HG03442 (cell line): ENCODE data around the gene AGAP6.
"Not testable (repeated sequence)": the region's sequence is repeated elsewhere in the genome, so short reads cannot be mapped to it uniquely, and the experiment has no call there.

Source experiments
- ATAC-seq: cut with Tn5 transposase; IDR thresholded peaks from one replicate; pipeline ENCODE4 v1.9.1; 2021; ENCODE audit warnings: mild to moderate bottlenecking, moderate library complexity; ENCODE audit not compliant: unreplicated experiment

Gene AGAP6

DNA sequence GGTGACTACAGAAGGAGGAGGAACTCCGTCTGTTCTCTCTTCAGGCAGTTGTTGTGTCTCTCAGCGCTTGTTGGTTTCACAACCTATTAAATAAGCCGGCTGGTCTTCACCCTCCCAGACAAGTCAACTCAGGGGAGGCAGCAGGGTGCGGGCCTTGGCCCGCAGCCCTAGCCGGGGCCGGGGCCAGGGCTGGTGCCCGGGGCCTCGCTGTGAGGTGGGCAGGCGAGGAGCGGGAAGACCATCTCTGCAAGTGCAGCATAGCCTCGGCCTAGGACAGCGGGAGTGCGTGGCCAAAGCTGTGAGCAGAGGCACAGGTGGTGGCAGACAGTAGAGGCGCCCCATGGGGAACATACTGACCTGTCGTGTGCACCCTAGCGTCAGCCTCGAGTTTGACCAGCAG, at the start of gene AGAP6:
AGAP6 (plus strand) TSS at position 31 of the 400 bp plus-strand sequence; CDS start at position 341, 310 bp downstream.
- ATAC-seq, result not testable (repeated sequence)

DNA sequence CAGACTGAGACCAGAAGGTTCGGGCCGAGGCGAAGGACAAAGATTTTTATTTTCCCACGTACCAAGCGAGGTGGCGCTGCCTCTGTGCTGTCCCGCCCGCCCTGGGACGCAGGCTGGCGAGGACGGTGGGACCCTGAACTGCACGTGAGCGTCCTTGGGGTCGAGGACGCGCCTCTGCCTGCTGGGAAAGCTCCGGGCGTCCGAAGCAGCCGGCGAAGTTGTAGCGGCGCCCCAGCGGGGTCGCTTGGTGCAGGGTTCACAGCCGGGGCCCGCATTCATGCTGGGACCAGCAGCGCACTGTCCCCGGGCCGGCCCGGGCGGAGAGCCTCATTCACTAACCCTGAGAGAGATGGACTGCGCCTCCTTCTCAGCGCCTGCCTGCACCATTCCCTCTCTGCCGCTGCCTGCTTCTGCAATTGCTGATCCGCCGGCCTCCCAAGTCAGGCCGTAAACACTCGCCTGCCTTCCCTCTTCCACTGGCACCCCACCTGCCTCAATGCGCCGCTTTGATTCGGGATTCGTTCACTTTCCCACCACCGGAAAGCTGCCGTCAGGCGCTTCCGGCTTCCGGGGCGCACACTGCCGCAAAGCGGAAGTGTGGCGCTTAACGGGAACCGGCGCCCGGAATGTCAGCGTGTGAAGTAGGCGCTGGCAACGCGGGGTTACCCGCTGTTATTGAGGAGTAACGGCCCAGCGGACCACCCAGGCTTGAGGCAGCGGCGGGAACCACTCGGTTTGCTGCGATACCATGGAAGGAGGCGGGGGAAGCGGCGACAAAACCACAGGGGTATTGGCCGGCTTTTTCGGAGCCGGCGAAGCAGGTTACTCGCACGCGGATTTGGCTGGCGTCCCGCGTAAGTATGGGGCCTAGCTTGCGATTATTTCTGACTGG, 46.5 kb upstream of the AGAP6 start, which contains the start of the genes PARG and TIMM23B:
PARG (minus strand) TSS at position 581 of the 892 bp plus-strand sequence; CDS start at position 279, 302 bp downstream.
TIMM23B (plus strand) TSS at position 607 of the 892 bp plus-strand sequence; CDS start at position 749, 142 bp downstream.
- peak; percentile 68 for ATAC-seq

DNA sequence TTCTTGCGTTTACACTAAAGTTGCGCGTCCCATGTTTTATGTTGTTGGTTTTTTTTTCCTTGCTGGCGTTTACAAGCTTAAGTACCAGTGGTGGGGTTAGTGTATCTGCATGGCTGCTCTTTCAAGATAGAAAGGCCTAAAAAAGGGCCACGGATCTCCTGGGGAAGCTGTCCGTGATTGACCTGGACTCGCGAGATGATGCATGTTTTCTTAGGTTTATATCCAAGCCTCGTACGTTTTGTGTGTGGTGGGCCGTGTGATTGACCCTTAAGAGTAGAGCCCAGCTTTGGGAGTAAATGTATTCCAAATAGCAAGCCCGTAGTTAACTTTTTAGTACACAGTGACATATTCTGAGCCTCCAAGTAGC, 45.9 kb upstream of the AGAP6 start:
- ATAC-seq, result peak; percentile 9

DNA sequence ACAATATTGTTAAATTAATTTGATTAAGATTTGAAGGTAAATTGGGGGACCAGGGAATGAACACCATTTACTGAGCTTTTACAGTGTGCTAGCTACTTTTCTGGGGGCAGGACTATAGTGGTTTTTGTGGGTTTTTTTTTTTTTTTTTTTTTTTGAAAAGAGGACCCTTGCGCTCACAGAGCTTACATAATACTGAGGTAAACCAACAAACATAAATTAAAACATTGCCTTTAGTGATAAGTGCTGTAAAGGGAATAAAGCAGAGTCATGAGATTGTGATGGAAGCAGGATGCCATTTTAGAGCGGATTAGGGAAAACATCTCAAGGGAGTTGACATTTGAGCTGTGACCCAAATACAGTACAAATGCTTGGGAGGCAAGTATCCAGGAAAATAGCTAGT, 44.6 kb upstream of the AGAP6 start:
- ATAC-seq, result not testable (repeated sequence)

DNA sequence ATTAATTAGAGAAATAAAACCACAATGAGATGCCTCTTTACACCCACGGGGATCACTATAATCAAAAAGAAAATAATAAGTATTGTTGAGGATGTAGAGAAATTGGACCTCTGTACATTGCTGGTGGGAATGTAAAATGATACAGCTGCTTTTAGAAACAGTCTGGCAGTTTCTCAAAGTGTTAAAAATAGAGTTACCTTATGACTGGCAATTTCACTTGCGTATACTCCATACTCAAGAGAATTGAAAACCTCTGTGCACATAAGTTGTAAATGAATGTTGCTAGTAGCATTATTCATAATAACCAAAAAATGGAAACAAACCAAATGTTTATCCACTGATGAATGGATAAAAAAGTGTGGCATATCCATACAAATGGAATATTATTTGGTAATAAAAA, 40.1 kb upstream of the AGAP6 start:
- peak; percentile 90 for ATAC-seq

DNA sequence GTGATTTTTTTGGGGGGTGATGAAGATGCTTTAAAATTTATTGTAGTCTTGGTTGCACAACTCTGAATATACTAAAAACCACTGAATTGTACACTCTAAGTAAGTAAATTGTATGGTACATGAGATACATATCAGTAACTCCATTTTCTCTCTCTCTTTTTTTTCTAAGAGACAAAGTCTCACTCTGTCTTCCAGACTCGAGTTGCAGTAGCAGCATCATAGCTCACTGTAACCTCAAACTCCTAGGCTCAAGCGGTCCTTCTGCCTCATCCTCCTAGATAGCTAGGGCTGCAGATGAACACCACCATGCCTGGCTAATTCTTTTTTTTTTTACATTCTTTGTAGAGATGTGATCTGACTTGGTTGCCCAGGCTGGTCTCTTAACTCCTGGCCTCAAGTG, 39.5 kb upstream of the AGAP6 start:
- not testable (repeated sequence) for ATAC-seq

DNA sequence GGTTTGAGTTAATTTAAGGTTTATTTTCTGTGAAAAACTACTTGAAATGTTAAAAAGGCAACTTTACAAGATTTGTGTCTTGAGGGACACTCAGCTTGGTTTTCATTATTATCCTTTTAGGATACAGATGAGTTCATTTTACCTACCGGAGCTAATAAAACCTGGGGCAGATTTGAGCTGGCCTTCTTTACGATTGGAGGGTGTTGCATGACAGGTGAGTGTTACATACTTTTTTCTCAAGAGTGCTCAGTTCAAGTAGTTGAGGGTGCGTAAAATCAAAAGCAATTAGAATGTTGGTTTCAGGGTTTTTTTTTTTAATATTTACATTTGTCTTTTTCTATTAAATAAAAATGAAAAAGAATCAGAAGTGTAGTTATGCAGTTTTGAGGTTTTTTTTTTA, 36.2 kb upstream of the AGAP6 start:
- ATAC-seq, result not testable (repeated sequence)

DNA sequence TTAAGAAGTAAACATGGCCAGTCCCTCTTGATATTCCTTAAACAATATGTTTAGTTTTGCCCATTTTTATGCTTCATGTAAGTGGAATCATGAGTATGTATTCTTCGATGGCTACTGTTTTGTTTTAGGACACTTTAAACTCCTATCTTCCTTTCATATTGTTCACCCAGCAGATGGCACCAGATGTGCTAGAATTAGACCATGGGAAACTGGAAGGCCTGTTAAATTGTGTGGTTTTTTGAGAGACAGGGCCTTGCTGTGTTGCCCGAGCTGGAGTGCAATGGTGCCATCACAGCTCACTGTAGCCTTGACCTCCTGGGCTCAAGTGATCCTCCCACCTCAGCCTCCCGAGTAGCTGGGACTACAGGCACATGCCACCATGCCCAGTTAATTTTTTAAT, 35.1 kb upstream of the AGAP6 start:
- not testable (repeated sequence) for ATAC-seq

DNA sequence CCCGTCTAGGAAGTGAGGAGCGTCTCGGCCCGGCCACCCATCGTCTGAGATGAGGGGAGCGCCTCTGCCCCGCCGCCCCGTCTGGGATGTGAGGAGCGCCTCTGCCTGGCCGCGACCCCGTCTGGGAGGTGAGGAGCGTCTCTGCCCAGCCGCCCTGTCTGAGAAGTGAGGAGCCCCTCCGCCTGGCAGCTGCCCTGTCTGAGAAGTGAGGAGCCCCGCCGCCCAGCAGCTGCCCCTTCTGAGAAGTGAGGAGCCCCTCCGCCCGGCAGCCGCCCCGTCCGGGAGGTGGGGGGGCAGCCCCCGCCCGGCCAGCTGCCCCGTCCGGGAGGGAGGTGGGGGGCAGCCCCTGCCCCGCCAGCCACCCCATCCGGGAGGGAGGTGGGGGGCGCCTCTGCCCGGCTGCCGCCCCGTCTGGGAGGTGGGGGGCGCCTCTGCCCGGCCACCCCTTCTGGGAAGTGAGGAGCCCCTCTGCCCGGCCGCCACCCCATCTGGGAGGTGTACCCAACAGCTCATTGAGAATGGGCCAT, 17.8 kb upstream of the AGAP6 start:
- ATAC-seq, result not testable (repeated sequence)

DNA sequence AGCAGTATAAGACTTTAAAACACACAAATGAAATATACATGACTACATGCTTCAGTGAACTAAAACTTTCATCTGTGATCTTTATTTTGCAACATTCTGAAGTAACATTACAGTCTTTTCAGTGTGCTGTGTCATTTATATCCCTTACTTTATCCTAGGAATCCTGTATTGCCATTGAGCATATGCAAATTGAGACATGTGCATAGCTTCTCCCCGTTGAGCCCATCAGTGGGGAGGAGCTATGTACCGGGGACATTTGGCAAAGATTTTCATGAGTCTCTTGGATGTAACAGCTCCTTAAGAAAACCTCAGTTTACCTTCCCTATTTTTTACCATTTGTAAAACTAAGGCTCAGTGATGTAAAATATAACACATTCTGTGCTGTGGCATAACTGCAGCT, 16.7 kb upstream of the AGAP6 start:
- not testable (repeated sequence) for ATAC-seq

DNA sequence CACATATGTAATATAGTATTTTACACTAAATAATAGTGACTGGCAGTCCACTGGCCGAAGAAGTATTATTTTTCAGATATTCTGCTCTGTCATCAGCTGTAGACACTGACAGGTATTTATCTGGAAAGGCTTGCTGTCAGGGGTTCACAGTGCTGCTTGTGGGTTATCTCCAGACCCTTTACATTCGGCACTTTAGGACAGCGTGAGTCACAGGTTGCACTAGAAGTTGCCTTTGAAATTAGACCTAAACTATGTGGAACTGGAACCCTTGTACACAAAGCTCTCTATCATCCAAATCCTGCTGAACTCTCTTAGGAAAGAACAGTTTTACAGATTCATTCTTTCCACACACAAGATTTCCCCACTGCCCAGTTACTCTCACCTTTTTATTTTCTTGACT, 16.1 kb upstream of the AGAP6 start:
- ATAC-seq, result not testable (repeated sequence)

DNA sequence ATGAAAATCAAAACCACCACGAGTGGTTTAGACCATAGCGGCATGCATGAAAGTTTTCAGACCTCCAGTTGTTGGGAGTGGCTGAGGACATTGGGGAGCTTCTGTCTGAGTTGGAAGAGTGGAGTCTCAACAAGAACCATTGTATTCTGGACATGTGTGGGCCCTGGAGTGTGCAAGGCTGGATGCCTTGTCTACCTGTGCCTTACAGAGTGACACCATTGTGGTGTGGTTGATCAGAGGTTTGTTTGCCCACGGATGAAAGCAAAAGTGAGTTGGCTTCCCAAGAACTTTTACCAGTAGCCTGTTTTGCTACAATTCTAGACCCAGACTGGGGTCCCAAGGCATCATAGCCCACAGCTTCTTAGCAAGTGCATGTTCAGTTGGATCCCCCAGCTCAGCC, 10.4 kb upstream of the AGAP6 start:
- ATAC-seq, result not testable (repeated sequence)

DNA sequence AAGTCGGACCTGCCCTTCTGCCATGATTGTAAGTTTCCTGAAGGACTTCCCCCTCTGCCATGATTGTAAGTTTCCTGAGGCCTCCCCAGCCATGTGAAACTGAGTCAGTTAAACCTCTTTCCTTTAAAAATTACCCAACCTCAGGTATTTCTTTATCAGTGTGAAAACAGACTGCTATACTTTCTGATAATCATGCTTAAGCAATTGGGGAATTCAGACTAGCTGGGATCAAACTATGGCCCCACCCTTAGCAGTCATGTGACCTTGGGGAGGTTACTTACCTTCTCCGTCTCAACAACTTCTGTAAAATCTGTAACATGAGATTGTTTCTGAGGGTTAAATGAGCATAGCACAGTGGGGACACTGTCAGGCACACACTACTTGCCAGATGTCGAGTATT, 999 bp upstream of the AGAP6 start:
- ATAC-seq, result not testable (repeated sequence)

DNA sequence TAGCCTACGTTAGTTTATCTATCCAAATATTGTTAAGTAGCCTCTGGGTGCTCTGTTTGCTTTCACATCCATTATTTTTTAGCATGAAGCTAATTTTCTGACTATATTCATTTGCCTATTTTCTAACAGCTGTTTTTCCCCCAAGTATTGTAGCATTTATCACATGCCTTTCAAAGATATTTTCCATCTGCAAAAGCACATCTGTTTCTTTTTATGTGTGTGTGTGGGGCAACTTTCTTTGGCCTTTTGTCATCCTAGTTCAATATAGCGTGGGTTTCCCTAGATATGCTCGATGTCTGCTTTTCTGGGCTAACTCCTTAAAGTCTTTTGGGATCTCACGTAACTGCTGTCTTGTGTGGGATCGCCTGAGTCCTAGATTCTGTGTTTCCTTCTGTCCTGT, 7.1 kb downstream of the AGAP6 start:
- not testable (repeated sequence) for ATAC-seq

DNA sequence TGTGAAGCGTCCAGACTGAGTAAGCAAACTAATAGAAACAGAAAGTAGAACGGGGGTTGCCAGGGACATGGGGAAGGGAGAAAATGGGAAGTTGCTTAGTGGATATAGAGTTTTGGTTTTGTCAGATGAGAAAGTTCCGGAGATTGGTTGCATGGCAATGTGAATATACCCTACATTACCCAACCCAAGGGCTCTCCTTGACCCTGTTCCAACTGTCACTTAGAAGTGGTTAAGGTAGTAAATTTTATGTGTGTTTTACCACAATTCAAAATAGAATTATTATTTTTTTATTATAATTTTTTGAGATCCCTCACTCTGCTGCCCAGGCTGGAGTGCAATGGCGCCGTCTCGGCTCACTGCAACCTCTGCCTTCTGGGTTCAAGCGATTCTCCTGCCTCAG, 25.8 kb downstream of the AGAP6 start:
- not testable (repeated sequence) for ATAC-seq

DNA sequence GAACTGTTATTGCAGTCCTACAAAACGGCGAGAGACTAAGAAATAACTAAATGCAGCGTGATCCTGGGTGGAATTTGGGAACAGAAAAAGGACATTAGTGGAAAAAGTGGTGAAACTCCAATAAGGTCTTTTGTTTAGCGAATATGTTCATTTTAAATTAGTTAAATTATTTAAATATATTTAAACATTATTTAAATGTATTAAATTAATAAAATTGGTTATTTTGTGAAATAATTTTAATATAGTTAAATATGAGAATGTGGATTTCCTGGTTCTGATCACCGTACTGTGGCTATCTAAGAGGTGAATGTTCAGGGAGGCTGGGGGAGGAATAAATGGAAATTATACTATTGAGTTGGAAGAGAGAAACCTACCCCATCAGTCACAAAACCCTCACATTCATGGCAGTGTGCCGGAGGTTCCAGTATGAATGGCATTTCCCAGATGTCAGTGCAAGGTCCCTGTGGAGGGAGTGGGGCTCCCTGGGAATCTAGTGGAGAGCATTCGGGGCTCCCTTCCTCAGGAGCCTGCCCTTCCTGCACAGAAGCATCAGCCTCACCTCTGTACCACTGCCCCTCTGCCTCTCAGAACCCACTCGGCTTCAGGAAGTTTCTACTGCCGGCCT, 27.5 kb downstream of the AGAP6 start:
- ATAC-seq, result not testable (repeated sequence)

DNA sequence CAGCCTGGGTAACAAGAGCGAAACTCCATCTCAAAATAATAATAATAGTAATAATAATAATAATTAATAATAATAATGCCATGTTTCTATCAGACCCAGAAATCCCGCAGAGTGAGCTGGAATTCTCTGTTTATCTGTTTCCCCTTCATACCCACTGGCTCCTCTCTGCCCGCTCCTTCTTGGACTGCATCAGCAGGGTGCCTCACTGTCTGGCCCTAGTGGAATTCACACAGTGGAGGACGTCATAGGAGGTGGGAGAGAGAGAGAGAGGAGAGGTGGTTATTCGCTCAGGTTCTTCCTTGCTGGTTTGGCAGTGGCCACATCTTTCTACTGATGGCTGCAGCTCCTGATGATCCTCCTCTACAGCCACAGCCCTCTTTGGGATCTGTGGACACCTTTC, 28.7 kb downstream of the AGAP6 start:
- not testable (repeated sequence) for ATAC-seq

DNA sequence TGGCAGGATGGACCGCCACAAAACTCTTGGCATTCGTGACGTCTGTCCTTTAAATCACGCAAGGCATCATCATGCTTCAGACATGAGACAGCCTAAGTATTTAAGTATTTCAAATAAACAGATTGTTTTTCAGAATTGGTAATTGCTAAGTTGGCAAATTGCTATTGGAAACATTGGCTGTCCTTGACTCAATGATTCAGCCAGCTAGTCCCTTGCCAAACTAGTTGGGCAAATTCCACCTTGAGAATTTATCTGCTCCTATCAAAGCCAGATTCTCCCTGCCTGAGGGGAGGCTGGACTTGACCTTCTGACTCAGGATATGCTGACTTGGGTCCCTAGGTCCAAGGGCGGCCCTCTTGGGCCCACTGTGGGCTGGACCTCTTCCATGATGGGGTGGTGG, 29.4 kb downstream of the AGAP6 start:
- ATAC-seq, result not testable (repeated sequence)

DNA sequence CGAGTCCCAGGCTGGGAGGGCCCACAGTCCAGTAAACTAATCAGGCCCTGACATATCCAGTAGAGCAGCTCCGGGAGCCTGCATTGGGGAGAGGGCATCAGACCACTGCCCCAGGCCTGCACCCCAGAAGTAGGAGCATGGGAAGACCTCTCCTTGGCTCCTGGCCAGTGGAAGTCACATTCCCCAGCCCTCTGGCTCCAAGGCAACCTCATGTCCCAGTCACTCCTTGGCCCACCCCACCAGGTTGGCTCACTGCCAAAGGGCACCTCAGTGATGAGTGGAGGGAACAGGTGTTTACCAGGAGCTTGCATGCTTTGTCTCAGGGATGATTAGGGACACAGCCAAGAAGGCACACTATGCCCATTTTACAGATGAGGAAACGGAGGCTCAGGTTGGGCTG, 31.1 kb downstream of the AGAP6 start:
- ATAC-seq, result not testable (repeated sequence)

DNA sequence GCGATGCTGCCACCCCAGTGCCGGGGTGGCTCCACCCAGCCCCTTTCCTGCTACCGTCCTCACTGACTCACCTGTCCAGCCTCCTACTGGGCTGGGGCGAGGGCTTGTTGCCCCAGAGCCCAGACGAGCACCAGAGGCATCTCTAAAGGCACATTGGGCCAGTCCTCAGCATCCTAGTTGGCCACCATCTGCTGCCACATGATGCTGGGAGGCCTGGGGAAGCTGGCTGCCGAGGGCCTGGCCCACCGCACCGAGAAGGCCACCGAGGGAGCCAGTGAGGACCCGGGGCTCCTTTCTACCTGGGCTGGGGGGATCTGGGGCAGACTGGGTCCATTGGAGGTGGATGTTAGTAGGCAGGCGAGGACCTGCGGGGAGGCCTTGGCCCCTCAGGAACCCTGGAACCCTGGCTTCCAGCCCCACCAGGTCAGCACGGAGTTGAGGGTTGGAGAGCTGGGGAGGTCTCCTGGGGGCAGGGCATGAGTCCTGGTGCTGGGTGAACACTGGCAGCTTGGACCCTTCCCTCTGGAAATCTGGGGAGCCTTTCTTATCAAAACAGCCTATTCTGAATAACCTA, 32.3 kb downstream of the AGAP6 start:
- ATAC-seq, result not testable (repeated sequence)

DNA sequence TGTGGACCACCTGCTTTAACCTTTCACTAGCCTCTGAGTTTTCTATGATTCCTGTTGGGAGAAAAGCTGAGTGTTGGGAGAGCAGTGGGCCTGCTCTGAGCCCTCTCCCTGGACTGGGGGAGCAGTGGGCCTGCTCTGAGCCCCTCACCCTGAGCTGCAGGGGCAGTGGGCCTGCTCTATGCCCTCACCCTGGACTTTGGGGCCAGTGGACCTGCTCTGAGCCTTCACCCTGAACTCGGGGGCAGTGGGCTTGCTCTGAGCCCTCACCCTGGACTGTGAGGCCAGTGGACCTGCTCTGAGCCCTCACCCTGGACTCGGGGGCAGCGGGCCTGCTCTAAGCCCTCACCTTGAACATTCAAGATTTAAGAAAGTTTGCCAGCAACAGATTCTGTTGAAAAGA, 33.4 kb downstream of the AGAP6 start:
- ATAC-seq, result no peak
